ENCODE measurements around the gene KIF17.
"Not testable (repeated sequence)": the region's sequence is repeated elsewhere in the genome, so short reads cannot be mapped to it uniquely, and the experiment has no call there.

The KIF17 gene

GRCh38 chr1:20685099-20685662 lies 32.6 kb downstream of the KIF17 start:
- DNase-seq, result no peak

GRCh38 chr1:20684651-20685050 lies 33.2 kb downstream of the KIF17 start:
- no peak for DNase-seq

DNA sequence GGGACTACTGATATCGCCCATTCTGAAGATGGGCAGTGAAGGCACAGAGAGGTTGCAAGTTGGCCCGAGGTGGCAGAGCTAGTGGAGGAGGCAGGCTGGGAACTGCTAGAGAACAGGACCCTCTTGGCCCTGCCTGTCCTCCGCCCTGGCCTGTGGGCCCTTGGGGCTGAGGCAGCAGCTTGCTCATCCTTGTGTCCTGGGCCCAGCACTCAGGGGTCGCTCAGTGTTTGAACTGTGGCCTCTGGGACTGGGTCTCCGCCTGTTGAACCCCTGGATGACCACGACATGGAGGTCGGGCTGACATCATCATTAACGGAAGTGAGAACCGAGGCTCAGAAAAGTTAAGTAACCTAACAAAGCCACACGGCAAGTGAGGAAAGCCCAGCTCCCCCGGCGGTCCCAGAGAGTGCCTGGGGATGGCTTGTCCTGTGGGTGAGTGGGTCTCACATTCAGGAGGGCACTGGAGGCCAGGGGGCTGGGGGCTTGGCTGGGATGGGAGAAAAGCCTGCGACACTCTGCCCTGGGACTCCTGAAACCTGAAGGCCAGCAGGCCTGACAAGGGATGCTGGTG lies 33.7 kb downstream of the KIF17 start:
- DNase-seq, result no peak

DNA sequence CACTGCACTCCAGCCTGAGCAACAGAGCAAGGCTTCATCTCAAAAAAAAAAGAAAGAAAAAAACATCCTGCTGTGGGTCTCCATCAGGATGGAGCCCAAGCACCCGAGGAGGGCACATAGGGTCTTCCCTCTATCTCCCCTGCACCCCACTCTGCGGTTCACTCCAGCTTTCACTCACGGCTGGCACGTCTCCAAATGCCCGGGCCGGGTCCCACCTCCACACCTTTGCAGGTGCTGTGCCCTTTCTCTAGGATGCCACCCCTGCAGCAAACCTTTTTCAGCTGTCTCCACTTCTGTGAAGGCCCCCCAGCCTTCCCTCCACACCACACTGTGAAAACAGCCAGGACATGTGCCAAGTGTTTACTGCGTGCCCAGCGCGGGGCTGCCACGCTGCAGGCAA lies 34.2 kb downstream of the KIF17 start:
- no peak for DNase-seq

DNA sequence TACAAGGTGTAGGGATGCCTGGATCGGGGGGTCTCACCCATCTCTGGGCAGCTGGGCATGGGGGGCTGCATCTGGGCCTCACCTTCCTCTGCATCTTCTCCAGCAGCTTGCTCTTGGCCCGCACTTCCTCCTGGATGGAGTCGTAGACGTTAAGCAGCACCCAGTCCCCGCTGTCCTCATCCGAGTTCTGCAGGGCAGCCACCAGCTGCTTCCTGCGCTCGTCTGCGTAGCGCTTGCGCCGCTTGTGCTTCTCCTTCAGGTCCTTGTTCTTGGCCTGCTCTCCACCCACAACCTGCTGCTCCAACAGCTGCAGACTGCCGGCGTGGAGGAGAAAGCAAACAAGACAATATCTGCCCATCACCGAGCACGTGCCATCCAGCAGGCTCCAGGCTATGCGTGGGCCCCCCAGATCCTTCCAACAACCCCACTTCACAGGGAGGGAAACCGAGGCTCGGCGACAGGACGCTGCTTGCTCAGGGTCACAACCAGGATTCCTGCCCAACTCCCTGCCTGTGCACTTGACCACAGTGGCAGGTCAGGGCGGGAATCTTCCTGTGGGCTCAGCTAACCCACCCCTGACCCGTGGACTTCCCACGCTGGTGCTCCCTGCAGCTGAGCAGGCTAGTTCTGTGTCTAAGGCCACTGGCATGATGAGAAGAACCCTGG lies 35.1 kb downstream of the KIF17 start:
- DNase-seq, result peak in 2 of 3 experiments; percentile 3 to 47

DNA sequence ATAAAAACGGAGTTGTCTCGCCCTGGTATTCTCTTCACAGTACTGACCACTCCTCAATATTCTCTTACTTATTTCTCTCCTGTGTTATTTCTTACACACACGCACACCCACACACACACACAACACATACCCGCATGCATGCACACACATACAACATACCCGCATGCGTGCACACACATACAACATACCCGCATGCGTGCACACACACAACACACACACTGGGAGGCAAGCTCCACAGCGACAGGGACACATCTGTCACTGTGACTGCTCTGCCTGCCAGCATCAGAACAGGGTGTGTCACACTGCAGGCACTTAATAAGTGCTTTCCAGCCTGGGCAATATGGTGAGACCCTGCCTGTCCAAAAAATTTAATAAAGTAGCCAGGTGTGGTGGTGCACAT lies 35.8 kb downstream of the KIF17 start:
- no peak for DNase-seq

GRCh38 chr1:20680269-20680668 lies 37.5 kb downstream of the KIF17 start:
- no peak for DNase-seq

GRCh38 chr1:20678599-20678998 lies 39.2 kb downstream of the KIF17 start:
- DNase-seq, result no peak

- DNase-seq, result not testable (repeated sequence)
Observed at GRCh38 chr1:20673626-20674025, 44.2 kb downstream of the KIF17 start.

- no peak for DNase-seq
Observed at GRCh38 chr1:20672265-20672632, 45.6 kb downstream of the KIF17 start.

DNA sequence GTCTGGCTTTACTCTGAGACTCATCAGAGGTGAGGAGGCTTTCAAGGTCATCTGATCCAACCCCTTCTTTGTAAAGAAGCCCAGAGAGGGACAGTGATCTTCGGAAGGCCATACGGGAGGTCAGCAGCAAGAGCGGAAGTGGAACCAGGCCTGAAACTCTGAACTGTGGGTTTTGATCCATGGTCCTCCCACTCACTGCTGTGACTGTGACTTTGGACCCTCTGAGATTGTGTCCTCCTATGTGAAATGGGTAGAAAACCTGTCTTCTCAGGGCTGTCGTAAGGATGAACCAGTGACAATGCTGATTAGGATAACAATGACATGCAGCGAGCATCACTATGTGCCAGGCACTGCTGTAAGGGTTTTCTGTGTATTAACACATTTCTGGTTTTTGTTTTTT lies 46.9 kb downstream of the KIF17 start:
- no peak for DNase-seq

DNA sequence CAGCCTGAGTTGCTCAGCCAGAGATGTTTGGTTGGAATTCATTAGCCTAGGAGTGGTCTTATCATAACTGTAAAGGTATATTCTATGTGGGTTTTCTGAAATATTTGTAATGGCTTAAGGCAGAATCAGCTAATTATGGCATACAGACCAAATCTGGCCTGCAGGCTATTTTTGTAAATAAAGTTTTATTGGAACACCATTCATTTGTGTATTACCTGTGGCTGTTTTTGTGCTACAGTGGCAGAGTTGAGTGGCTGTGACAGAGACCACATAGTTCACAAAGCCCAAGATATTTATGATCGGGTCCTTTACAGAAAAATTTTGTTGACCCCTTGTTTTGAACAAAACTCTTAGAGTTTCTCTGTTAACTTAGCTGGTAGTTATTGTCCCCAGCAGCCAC lies 49.2 kb downstream of the KIF17 start:
- DNase-seq, result no peak

DNA sequence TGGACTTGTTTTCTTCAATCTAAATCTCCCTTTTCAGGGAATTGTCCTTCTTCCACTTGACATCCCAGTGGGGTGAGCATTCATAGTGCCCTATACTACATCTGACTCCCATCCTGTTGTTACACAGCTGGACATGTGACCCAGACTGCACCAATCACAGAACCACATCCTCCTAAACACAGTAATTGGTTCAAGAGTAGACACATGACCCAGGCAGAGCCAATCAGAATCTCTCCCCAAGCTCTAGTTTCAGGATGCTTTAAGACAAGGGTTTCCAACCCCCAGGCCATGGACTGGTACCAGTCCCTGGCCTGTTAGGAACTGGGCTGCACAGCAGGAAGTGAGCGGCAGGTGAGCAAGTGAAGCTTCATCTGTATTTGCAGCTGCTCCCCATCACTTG lies 51.0 kb downstream of the KIF17 start:
- DNase-seq, result peak in 1 of 3 experiments; percentile 8

DNA sequence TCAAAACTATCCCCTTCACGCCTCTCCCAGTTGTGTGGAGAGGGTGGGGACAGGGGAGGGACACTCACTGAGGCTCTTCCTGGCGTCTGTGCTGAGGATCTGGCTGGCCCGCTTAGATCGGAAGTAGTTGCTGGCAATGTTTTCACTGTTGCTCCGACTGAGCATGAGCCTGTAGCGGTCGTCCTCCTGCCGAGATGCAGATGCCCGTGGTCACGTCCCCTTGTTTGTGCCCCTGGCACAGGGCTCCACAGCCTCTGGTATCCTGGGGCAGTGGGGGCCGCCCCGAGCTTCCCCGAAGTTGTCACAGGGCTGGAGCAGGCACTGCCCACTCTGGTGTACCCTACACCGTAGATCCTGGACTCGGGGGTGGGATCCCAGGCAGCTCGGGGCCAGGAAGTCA lies 51.7 kb downstream of the KIF17 start:
- no peak for DNase-seq

- no peak for DNase-seq
Observed at GRCh38 chr1:20665726-20666125, 52.1 kb downstream of the KIF17 start.

- DNase-seq, result no peak
Observed at GRCh38 chr1:20663969-20664715, 53.7 kb downstream of the KIF17 start.

DNA sequence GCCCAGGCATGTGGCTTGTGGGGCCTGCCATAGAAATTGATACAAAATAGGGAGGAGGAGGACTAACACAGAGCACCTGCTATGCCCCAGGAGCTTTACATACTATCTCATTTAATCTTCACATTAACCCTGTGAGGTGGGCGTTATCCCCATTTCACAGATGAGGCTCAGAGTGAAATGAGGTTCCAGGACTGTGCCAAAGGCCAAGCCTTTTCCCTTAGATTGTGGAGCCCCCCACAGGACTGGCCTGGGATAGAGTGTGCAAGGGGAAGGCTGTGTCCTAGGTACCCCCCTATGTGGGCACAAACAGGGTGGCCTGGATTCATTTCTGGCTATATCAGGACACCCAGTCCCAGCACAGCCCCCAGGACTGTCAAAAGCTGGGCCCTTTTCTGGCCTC lies 54.4 kb downstream of the KIF17 start:
- DNase-seq, result no peak

DNA sequence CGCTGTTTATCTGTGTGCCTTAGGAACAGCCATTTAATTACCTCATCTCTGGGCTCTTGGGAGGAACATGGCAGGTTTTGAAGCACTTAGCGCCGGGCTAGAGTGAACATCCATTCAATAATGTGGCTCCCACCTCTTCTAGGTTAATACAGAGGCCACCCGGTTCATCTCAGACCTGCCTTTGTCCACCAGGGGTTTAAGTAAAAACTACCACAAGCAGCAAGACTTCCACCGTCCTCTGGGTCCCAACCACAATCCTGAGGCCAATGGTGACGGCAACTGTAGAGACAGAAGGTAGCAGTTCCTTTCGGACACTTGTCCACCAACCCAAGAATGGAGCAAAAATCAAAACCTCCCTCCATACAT lies 55.7 kb downstream of the KIF17 start:
- no peak for DNase-seq

- peak; percentile 97 to 99 (median 97) for DNase-seq
Observed at GRCh38 chr1:20661207-20662109, 56.3 kb downstream of the KIF17 start, which contains the start of gene DDOST. Gene DDOST (minus strand): TSS chr1:20661369. CDS start chr1:20661350, 19 bp downstream.

DNA sequence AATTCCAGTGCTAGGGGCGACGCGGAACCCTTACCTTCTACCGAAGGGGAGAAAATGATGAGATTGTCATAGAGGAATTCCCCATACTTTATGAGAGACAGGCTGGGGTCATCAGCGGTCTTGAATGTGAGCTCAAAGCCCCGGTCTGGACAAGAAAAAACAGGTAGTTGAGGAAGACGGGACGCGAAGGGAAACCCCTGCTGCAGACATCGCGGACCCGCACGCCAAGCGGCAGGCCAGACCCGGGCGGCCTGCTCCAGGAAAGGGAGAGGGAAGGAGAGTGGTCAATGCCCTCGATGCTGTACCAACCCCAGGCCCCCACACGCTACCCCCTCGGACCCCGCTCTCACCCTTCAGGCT lies 57.0 kb downstream of the KIF17 start:
- DNase-seq, result peak in 1 of 3 experiments; percentile 39

- no peak for DNase-seq
Observed at GRCh38 chr1:20660363-20660762, 57.4 kb downstream of the KIF17 start.

- no peak for DNase-seq
Observed at GRCh38 chr1:20658166-20658915, 59.5 kb downstream of the KIF17 start.
